Right lobe of liver (tissue), 4 donors: Measurements from ENCODE around the gene DIRAS1.

Experiments
- POLR2A ChIP-seq: fragments of 450-650 bp; IDR thresholded peaks from one replicate; pipeline ENCODE4 v1.6.1; 2017; ENCODE audit warnings: antibody characterized with exemption, mild to moderate bottlenecking
- TF ChIP-seq, protein P1 (sequence below), 4 donors: fragments of 200-600 bp in 3 of 4; fragments of 450-650 bp in 1 of 4; IDR thresholded peaks; one replicate each; pipeline versions ENCODE4 v1.5.1 to v1.8.0; 2016 to 2022; ENCODE audit warnings: antibody characterized with exemption in 4 of 4, mild to moderate bottlenecking in 2 of 4
- donor health status: DM: no; HTN: no; CAD: no.
- donor health status: DM: no; HTN: no; CAD: no.
- donor health status: DM: no; HTN: yes; CAD: no.

DNA sequence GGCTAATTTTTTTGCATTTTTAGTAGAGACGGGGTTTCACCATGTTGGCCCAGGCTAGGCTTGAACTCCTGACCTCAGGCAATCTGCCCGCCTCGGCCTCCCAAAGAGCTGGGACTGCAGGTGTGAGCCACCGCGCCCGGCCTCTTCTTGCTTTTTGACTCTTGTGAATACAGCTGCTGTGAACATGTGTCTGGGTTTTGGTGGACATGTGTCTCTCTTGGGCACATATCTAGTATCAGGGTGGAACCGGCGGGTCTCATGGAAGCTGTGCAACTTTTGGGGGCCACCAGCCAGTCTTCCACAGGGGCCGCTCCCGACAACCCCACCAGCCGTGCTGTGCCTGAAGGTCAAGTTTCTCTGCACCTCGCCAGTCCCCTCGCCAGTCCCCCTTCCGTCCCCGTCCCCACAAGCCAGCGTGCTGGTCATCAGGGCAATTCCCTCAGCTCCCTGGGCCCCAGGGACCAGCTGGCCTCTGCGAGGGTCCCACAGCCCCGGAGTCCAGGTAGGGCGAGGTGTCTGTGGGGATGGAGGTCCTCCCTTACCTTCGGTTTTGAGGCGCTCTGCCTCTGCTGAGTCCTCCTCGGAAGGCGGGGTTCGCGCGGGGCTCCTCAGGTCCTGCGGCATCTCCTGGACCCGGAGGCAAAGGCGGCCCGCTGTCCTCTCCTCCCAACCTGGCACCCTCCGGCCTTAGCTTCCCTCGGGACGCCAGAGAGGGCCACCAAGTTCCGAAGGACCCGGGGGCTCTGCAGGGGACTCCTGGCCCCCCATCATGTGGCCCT lies 45.6 kb upstream of the DIRAS1 start:
- TF ChIP-seq, protein P1, sequence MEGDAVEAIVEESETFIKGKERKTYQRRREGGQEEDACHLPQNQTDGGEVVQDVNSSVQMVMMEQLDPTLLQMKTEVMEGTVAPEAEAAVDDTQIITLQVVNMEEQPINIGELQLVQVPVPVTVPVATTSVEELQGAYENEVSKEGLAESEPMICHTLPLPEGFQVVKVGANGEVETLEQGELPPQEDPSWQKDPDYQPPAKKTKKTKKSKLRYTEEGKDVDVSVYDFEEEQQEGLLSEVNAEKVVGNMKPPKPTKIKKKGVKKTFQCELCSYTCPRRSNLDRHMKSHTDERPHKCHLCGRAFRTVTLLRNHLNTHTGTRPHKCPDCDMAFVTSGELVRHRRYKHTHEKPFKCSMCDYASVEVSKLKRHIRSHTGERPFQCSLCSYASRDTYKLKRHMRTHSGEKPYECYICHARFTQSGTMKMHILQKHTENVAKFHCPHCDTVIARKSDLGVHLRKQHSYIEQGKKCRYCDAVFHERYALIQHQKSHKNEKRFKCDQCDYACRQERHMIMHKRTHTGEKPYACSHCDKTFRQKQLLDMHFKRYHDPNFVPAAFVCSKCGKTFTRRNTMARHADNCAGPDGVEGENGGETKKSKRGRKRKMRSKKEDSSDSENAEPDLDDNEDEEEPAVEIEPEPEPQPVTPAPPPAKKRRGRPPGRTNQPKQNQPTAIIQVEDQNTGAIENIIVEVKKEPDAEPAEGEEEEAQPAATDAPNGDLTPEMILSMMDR (IDR thresholded peaks at IDR 0.05): no peak
- no peak for TF ChIP-seq POLR2A
